GM12892 (cell line): Measurements from ENCODE around the gene INPP4B.

Experiments
- POLR2A ChIP-seq: IDR thresholded peaks from 2 replicates; pipeline ENCODE4 v1.6.1; 2011; ENCODE audit warnings: low read depth, low read length, control low read depth
- POLR2AphosphoS5 ChIP-seq: IDR thresholded peaks from 2 replicates; pipeline ENCODE4 v1.6.1; 2011; ENCODE audit warnings: low read depth, low read length, control low read depth

DNA sequence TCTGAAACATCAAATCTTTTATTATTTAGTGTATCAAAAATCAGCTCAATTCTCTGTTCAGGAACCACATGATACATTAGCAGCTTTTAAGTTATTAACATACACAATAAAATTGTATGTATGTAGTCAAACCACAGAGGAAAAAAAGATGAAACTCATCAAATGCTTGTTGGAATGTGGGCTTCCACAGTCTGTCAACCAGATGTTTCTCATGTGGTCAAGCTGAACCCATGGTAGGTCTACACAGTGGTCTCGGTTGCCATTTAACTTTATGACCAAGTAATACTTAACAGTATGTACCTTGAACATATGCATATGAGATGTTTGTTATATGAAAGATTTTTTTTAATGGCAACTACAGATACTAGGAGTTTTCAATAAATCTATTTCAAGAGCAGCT is 781.9 kb downstream of the INPP4B start:
- TF ChIP-seq POLR2AphosphoS5 (no peak), POLR2A (no peak)
